NB4 (cell line): Measurements from ENCODE around the gene ECE1.

Experiments used
- DNase-seq: peaks from one replicate; pipeline ENCODE4 v3.0.0; 2010; ENCODE audit warnings: low read depth
- H3K4me3 ChIP-seq: one replicate; pipeline ENCODE4 v1.5.1; 2011; ENCODE audit warnings: mild to moderate bottlenecking, low read depth, low read length, moderate library complexity
- MAX ChIP-seq: IDR thresholded peaks from 2 replicates; pipeline ENCODE4 v1.6.1; 2011; ENCODE audit warnings: low read depth, low read length
- MYC ChIP-seq: IDR thresholded peaks from 2 replicates; pipeline ENCODE4 v1.6.1; 2011; ENCODE audit warnings: low read depth, low read length
- POLR2A ChIP-seq: IDR thresholded peaks from 2 replicates; pipeline ENCODE4 v1.6.1; 2011; ENCODE audit warnings: mild to moderate bottlenecking; ENCODE audit not compliant: insufficient read length; ENCODE audit errors: extremely low read depth
- TF ChIP-seq, protein P1 (sequence below): IDR thresholded peaks from one replicate; pipeline ENCODE4 v1.5.1; 2012; ENCODE audit warnings: low read depth, low read length

ECE1 gene

DNA sequence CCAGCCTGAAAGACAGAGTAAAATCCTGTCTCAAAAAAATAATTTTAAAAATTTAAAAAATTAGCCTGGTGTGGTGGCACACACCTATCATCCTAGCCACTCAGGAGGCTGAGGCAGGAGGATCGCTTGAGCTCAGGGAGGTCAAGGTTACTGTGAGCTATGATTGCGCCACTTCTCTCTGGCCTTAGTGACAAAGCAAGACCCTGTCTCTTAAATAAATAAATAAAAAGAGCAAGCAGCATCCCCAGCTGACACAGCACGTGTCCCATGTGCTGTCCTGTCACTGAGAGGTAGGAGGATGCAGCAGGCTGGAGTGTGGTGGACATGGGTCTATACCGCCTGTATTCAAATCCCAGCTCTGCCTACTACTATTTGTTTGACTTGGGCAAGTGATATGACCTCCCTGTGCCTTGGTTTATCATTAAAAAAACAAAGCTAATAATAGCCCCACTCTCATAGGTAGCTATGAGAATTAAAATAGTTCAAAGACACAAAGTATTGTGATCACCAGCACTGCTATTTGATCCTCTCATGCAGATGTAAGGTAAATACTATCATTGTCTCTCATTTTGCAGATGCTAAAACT lies 22.2 kb upstream of the ECE1 start:
- TF ChIP-seq POLR2A: no peak
- TF ChIP-seq, protein P1, sequence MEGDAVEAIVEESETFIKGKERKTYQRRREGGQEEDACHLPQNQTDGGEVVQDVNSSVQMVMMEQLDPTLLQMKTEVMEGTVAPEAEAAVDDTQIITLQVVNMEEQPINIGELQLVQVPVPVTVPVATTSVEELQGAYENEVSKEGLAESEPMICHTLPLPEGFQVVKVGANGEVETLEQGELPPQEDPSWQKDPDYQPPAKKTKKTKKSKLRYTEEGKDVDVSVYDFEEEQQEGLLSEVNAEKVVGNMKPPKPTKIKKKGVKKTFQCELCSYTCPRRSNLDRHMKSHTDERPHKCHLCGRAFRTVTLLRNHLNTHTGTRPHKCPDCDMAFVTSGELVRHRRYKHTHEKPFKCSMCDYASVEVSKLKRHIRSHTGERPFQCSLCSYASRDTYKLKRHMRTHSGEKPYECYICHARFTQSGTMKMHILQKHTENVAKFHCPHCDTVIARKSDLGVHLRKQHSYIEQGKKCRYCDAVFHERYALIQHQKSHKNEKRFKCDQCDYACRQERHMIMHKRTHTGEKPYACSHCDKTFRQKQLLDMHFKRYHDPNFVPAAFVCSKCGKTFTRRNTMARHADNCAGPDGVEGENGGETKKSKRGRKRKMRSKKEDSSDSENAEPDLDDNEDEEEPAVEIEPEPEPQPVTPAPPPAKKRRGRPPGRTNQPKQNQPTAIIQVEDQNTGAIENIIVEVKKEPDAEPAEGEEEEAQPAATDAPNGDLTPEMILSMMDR: no peak
- TF ChIP-seq MAX: no peak
- TF ChIP-seq MYC: no peak
- H3K4me3 ChIP-seq: no peak overlapping the region
- DNase-seq: no peak

- DNase-seq: no peak
- no peak overlapping the region for H3K4me3 ChIP-seq
- no peak for TF ChIP-seq MYC
- TF ChIP-seq, protein P1: no peak
- TF ChIP-seq MAX: no peak
- TF ChIP-seq POLR2A: no peak
Measured at GRCh38 chr1:21311016-21311415, 20.8 kb upstream of the ECE1 start.

DNA sequence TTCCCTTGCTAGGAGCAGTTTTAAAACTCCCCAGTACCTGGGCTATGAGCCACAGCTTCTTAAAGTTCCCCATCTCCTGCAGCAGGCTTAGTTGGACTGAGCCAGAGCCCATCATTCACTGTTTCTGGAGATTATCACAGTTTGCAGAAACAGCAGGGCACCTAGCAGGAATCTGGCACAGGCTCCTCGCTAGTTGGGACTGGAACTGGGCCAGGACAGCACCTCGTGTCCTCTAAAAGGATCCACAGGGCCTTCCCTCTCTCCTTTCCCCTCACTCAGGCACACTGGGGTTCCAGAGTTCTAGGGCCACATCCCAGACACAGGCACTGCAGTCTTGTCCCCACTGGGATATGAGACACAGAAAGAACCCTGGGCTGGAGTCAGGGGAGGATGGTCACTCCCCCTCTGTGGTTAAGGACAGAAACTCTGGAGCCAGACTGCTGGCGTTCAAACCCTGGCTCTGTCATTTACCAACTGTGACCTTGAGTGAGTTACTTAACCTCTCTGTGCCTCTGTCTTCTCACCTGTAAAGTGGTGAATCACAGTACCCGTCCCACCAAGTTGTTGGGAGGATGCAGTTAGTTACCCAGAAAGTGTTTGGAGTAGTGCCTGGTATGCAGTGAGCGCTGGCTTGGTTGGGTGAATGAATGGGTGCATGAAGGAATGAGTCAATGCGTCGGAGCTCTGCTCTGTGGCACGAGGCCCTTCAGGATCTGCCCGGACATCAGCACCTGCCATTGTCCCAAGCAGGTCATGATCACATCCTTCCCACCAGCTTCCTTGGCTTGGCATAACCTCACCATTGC lies 18.8 kb upstream of the ECE1 start:
- no peak overlapping the region for H3K4me3 ChIP-seq
- DNase-seq: no peak
- no peak for TF ChIP-seq MAX
- no peak for TF ChIP-seq MYC
- no peak for TF ChIP-seq POLR2A
- TF ChIP-seq, protein P1: no peak

DNA sequence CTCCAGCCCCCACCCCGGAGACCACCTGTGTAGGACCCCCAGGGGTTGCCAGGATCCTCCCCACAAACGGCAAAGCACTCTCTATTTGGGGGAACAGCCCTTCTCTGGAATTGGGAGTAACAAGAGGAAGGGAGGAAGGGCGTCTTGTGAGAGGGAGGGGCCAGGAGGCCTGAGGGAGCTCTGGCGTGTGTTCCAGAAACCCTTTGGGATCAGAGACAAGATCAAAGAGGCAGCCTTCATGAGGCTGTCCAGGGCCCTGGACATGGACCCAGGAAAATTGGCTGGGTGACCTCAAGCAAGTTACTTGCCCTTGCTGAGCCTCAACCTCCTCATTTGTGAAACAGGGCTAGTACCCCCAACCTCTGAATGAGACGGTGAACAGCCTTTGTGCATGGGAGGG lies 18.1 kb upstream of the ECE1 start:
- DNase-seq: no peak
- no peak overlapping the region for H3K4me3 ChIP-seq
- no peak for TF ChIP-seq MAX
- TF ChIP-seq POLR2A: no peak
- TF ChIP-seq, protein P1: no peak
- no peak for TF ChIP-seq MYC

GRCh38 chr1:21307663-21308305 lies 17.5 kb upstream of the ECE1 start:
- DNase-seq: no peak
- TF ChIP-seq MAX (no peak), MYC (no peak)
- no peak overlapping the region for H3K4me3 ChIP-seq

- TF ChIP-seq, protein P1: no peak
- TF ChIP-seq POLR2A (no peak), MYC (no peak), MAX (no peak)
Measured at GRCh38 chr1:21307210-21307609, 16.9 kb upstream of the ECE1 start.

More at GRCh38 chr1:21307210-21307609, 16.9 kb upstream of the ECE1 start:
- no peak for DNase-seq
- no peak overlapping the region for H3K4me3 ChIP-seq
